ENCODE measurements around the gene PTK7.
"Not testable (repeated sequence)": the region's sequence is repeated elsewhere in the genome, so short reads cannot be mapped to it uniquely, and the experiment has no call there.

PTK7 gene

DNA sequence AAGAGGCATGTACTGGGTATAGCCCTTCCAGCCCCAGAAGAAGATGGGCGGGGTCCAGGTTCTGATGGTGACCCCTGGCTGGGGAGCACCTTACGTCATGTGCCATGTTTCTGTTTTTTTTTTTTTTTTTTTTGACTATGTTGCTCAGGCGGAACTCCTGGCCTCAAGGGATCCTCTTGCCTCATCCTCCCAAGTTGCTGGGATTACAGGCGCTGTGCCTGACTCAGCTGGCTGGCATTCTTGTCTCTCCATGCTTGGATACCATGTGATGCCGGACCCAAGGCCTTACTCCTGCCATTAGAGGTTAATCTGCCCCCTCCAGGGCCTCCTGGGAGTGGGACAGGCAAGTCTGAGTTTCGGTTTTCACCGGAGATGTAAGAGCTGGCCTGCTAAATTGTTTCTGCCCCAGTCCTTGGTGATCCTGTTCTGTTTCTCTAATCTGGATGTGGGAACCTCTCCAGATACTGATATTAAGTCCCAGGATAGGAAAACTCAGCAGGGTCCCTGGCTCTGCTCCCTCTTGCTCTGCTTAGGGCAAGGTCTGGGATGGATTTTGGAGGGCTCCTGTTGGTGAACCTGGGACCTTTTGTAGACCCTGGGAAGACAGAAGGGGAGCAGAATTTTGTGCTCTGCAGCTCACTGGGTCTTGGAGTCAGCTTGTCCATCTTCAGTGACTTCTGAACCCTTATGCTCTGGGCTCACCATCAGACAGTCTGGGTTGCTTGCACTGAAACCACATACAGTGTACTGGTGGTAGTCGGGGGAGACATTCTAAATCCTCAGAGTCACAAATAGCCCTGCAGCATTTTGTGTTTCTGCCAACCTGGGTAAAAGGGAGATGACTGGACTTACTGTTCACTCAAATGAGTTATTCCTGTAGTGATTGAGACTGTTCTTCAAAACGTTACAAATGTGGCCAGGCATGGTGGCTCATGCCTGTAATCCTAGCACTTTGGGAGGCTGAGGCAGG, 45.1 kb downstream of the PTK7 start:
- peaks cover 6% of the 10 kb centered on the region for H3K4me1 ChIP-seq (ENCODE audit: insufficient read depth, low read length)
- no peak overlapping the region for H3K4me3 ChIP-seq (ENCODE audit: low read length)
- H3K27me3 ChIP-seq (ENCODE audit: insufficient read depth, low read length) = no peaks in the 10 kb centered on the region
- H2AFZ ChIP-seq (ENCODE audit: low read depth, low read length) = no peak overlapping the region
- no peaks in the 10 kb centered on the region for H3K9me3 ChIP-seq (ENCODE audit: low read length)
- no peaks in the 10 kb centered on the region for H3K36me3 ChIP-seq (ENCODE audit: insufficient read depth, low read length)

- peaks cover 6% of the 10 kb centered on the region for H3K4me1 ChIP-seq (ENCODE audit: insufficient read depth, low read length)
- no peak overlapping the region for H3K4me3 ChIP-seq (ENCODE audit: low read length)
- H3K27me3 ChIP-seq (ENCODE audit: insufficient read depth, low read length) = no peaks in the 10 kb centered on the region
- no peaks in the 10 kb centered on the region for H3K36me3 ChIP-seq (ENCODE audit: insufficient read depth, low read length)
- H2AFZ ChIP-seq (ENCODE audit: low read depth, low read length) = no peak overlapping the region
- H3K9me3 ChIP-seq (ENCODE audit: low read length) = no peaks in the 10 kb centered on the region
These were observed 46.0 kb downstream of the PTK7 start for GRCh38 chr6:43122146-43122545.

DNA sequence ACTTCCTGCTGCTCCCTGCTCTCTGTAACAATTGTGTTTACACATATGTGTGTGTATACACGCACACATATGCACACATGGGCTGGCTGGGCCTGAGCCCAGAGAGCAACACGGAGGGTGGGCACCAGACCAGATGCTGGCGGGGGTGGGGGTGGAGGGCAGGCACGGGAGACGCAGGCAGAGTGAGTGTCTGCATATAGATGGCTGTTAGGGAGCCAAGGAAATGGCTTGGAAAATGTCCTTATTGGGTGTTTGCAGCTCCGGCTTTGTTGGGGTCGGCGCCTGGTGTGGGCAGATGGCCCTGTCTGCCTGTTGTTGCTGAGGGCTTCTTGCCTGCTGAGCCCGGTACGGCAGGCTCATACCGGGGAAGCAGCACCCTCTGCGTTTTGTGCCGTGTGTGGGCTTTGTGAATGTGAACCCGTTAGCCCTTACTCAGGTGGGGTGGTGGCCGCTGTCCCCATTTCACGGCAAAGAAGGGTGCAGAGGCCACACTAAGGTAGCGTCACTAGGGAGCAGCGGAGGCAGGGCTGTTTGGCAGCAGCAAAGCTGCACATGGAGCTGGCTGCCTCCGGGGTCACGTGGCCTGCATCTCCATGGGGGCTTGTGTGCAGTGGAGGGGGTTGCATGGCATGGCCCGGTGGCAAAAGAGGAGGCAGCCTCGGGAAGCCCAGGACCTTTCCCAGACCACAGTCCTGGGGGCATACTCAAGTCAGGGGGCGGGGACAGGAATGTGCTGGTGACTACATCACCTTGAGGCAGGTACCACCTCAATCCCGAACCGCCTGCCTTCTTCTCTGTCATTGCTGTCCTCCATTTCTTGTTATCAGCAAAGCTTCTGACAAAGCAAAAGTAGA, 47.6 kb downstream of the PTK7 start:
- peaks cover 6% of the 10 kb centered on the region for H3K4me1 ChIP-seq (ENCODE audit: insufficient read depth, low read length)
- no peaks in the 10 kb centered on the region for H3K27me3 ChIP-seq (ENCODE audit: insufficient read depth, low read length)
- no peak overlapping the region for H3K4me3 ChIP-seq (ENCODE audit: low read length)
- H2AFZ ChIP-seq (ENCODE audit: low read depth, low read length) = no peak overlapping the region
- no peaks in the 10 kb centered on the region for H3K36me3 ChIP-seq (ENCODE audit: insufficient read depth, low read length)
- H3K9me3 ChIP-seq (ENCODE audit: low read length) = no peaks in the 10 kb centered on the region

DNA sequence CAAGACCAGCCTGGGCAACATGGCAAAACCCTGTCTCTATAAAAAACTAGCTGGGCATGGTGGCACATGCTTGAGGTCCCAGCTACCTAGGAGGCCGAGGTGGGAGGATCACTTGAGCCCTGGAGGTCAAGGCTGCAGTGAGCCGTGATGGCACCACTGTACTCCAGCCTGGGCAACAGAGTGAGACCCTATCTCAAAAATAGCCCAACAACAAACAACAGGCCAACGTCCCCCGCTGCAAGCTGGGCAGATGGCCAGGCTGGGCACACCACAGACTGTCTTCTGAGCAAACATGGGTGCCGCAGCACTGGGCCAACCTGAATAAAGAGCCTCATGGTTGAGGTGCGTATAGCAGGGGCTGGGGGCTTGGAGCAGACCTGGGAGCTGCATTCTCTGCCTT, 48.4 kb downstream of the PTK7 start:
- H3K27me3 ChIP-seq (ENCODE audit: insufficient read depth, low read length) = no peaks in the 10 kb centered on the region
- no peaks in the 10 kb centered on the region for H3K36me3 ChIP-seq (ENCODE audit: insufficient read depth, low read length)
- no peaks in the 10 kb centered on the region for H3K9me3 ChIP-seq (ENCODE audit: low read length)
- H3K4me3 ChIP-seq (ENCODE audit: low read length) = no peak overlapping the region
- peaks cover 6% of the 10 kb centered on the region for H3K4me1 ChIP-seq (ENCODE audit: insufficient read depth, low read length)
- no peak overlapping the region for H2AFZ ChIP-seq (ENCODE audit: low read depth, low read length)

DNA sequence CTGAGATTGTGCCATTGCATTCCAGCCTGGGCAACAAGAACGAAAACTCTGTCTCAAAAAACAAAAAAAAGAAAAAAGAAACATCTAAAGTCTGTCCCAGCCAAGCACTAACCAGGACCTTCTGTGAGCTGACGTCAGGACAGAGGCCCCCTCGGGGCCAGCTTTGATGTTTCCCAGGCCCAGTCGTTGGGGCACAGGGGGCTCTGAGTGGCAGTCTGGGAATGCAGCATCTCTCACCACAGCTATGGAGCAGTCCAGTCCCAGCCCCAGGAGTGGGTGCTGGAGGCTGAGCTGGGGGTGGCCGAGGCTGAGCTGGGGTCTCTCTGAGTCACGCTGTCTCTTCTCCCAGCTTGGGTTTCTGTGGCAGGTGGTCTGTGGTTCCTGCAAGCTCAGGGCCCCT, 49.0 kb downstream of the PTK7 start:
- Histone ChIP-seq H2AFZ (ENCODE audit: low read depth, low read length) (no peak overlapping the region), H3K4me1 (ENCODE audit: insufficient read depth, low read length) (peaks cover 6% of the 10 kb centered on the region), H3K9me3 (ENCODE audit: low read length) (no peaks in the 10 kb centered on the region), H3K4me3 (ENCODE audit: low read length) (no peak overlapping the region), H3K36me3 (ENCODE audit: insufficient read depth, low read length) (no peaks in the 10 kb centered on the region), H3K27me3 (ENCODE audit: insufficient read depth, low read length) (no peaks in the 10 kb centered on the region)

- peaks cover 6% of the 10 kb centered on the region for H3K4me1 ChIP-seq (ENCODE audit: insufficient read depth, low read length)
- no peak overlapping the region for H2AFZ ChIP-seq (ENCODE audit: low read depth, low read length)
These were observed 49.4 kb downstream of the PTK7 start for GRCh38 chr6:43125555-43125954.

GRCh38 chr6:43127180-43127579, 51.1 kb downstream of the PTK7 start:
- no peak overlapping the region for H2AFZ ChIP-seq (ENCODE audit: low read depth, low read length)
- H3K9me3 ChIP-seq (ENCODE audit: low read length) = no peaks in the 10 kb centered on the region
- H3K4me3 ChIP-seq (ENCODE audit: low read length) = no peak overlapping the region
- peaks cover 6% of the 10 kb centered on the region for H3K4me1 ChIP-seq (ENCODE audit: insufficient read depth, low read length)
- no peaks in the 10 kb centered on the region for H3K27me3 ChIP-seq (ENCODE audit: insufficient read depth, low read length)
- peaks cover 17% of the 10 kb centered on the region for H3K36me3 ChIP-seq (ENCODE audit: insufficient read depth, low read length)

More at GRCh38 chr6:43125555-43125954, 49.4 kb downstream of the PTK7 start:
- H3K4me3 ChIP-seq (ENCODE audit: low read length) = no peak overlapping the region
- H3K9me3 ChIP-seq (ENCODE audit: low read length) = no peaks in the 10 kb centered on the region
- no peaks in the 10 kb centered on the region for H3K27me3 ChIP-seq (ENCODE audit: insufficient read depth, low read length)
- H3K36me3 ChIP-seq (ENCODE audit: insufficient read depth, low read length) = peaks cover 4% of the 10 kb centered on the region

GRCh38 chr6:43127877-43128276, 51.8 kb downstream of the PTK7 start:
- peaks cover 6% of the 10 kb centered on the region for H3K4me1 ChIP-seq (ENCODE audit: insufficient read depth, low read length)
- H3K4me3 ChIP-seq (ENCODE audit: low read length) = no peak overlapping the region
- no peaks in the 10 kb centered on the region for H3K27me3 ChIP-seq (ENCODE audit: insufficient read depth, low read length)
- no peak overlapping the region for H2AFZ ChIP-seq (ENCODE audit: low read depth, low read length)
- H3K9me3 ChIP-seq (ENCODE audit: low read length) = no peaks in the 10 kb centered on the region
- peaks cover 24% of the 10 kb centered on the region for H3K36me3 ChIP-seq (ENCODE audit: insufficient read depth, low read length)

DNA sequence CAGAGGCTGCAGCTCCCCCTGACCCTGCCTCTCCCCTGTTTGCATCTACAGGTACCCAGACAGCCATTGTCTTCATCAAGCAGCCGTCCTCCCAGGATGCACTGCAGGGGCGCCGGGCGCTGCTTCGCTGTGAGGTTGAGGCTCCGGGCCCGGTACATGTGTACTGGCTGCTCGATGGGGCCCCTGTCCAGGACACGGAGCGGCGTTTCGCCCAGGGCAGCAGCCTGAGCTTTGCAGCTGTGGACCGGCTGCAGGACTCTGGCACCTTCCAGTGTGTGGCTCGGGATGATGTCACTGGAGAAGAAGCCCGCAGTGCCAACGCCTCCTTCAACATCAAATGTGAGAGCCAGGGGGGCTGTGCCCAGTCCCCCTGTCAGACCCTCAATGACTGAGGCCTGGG, 52.8 kb downstream of the PTK7 start:
- Histone ChIP-seq H3K9me3 (ENCODE audit: low read length) (no peaks in the 10 kb centered on the region), H3K27me3 (ENCODE audit: insufficient read depth, low read length) (no peaks in the 10 kb centered on the region), H3K4me3 (ENCODE audit: low read length) (no peak overlapping the region), H2AFZ (ENCODE audit: low read depth, low read length) (no peak overlapping the region), H3K36me3 (ENCODE audit: insufficient read depth, low read length) (peaks cover 26% of the 10 kb centered on the region), H3K4me1 (ENCODE audit: insufficient read depth, low read length) (peaks cover 2% of the 10 kb centered on the region)

DNA sequence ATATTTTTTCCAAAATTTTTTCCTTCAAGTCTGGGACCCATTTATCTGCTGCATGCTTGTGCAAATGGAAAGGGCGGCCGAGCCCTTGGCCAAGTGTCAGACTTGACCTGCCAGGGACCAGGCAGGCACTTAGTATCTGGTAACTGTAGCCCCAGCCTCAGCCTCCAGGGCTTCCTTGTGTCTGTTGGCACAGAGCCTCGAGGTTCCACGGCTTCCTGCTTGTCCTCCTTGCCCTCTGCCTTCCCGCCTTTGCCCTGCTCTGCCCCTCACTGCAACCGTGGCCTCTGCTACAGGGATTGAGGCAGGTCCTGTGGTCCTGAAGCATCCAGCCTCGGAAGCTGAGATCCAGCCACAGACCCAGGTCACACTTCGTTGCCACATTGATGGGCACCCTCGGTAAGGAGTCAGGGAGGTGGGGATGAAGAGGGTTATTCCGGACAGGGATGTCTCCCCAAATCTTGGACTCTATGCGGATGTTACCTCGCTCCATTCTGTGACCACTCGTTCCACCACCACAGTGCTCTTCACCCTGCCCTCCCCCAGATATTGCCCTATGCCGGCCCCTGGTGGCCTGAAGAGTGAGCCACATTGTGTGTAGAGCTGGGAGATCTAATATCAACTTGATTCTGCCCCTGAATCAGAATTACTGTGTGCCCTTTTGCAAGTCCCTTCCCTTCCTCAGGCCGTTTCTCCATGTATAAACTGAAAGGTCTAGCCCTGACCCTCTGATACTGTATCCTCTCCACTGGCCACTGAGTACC, 53.5 kb downstream of the PTK7 start:
- no peaks in the 10 kb centered on the region for H3K9me3 ChIP-seq (ENCODE audit: low read length)
- H2AFZ ChIP-seq (ENCODE audit: low read depth, low read length) = no peak overlapping the region
- H3K27me3 ChIP-seq (ENCODE audit: insufficient read depth, low read length) = no peaks in the 10 kb centered on the region
- no peak overlapping the region for H3K4me3 ChIP-seq (ENCODE audit: low read length)
- H3K4me1 ChIP-seq (ENCODE audit: insufficient read depth, low read length) = no peaks in the 10 kb centered on the region
- peaks cover 26% of the 10 kb centered on the region for H3K36me3 ChIP-seq (ENCODE audit: insufficient read depth, low read length)

DNA sequence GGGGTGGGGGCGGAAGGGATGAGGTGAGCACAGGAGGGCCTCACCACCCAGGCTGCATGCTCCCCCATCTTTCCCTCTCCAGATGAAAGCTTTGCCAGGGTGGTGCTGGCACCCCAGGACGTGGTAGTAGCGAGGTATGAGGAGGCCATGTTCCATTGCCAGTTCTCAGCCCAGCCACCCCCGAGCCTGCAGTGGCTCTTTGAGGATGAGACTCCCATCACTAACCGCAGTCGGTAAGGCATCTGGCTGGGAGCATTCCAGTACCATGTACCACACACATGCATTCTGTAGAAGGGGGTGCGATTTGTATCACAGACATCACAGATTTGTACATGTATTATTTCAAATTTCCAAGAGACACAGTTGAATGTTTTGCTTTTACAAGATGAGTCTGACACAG, 54.3 kb downstream of the PTK7 start:
- no peaks in the 10 kb centered on the region for H3K4me1 ChIP-seq (ENCODE audit: insufficient read depth, low read length)
- H3K9me3 ChIP-seq (ENCODE audit: low read length) = no peaks in the 10 kb centered on the region
- H3K36me3 ChIP-seq (ENCODE audit: insufficient read depth, low read length) = peaks cover 27% of the 10 kb centered on the region
- H2AFZ ChIP-seq (ENCODE audit: low read depth, low read length) = no peak overlapping the region
- H3K4me3 ChIP-seq (ENCODE audit: low read length) = no peak overlapping the region
- H3K27me3 ChIP-seq (ENCODE audit: insufficient read depth, low read length) = no peaks in the 10 kb centered on the region

- H3K9me3 ChIP-seq (ENCODE audit: low read length); H3K4me3 ChIP-seq (ENCODE audit: low read length); H3K4me1 ChIP-seq (ENCODE audit: insufficient read depth, low read length); H3K27me3 ChIP-seq (ENCODE audit: insufficient read depth, low read length); H2AFZ ChIP-seq (ENCODE audit: low read depth, low read length): not testable (repeated sequence)
- peaks cover 27% of the 10 kb centered on the region for H3K36me3 ChIP-seq (ENCODE audit: insufficient read depth, low read length)
These were observed 55.3 kb downstream of the PTK7 start for GRCh38 chr6:43131379-43131778.

DNA sequence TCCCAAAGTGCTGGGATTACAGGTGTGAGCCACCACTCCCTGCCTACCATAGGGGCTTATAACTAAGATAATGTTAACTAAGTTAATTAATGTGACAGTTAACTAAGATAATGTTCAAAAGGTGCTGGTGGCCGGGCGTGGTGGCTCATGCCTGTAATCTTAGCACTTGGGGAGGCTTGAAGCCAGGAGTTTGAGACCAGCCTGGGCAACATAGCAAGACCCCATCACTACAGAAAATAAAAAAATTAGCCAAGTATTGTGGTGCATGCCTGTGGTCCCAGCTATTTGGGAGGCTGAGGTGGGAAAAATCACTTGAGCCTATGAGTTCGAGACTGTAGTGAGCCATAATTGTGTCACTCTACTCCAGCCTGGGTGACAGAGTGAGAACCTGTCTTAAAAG, 62.2 kb downstream of the PTK7 start:
- H3K4me1 ChIP-seq (ENCODE audit: insufficient read depth, low read length) = peaks cover 5% of the 10 kb centered on the region
- H3K27me3 ChIP-seq (ENCODE audit: insufficient read depth, low read length) = no peaks in the 10 kb centered on the region
- no peak overlapping the region for H2AFZ ChIP-seq (ENCODE audit: low read depth, low read length)
- no peaks in the 10 kb centered on the region for H3K9me3 ChIP-seq (ENCODE audit: low read length)
- H3K4me3 ChIP-seq (ENCODE audit: low read length) = no peak overlapping the region
- peaks cover 5% of the 10 kb centered on the region for H3K36me3 ChIP-seq (ENCODE audit: insufficient read depth, low read length)
